HG03432 (cell line): ENCODE data around the gene TTC21B.

Experiments used
- ATAC-seq: cut with Tn5 transposase; IDR thresholded peaks from one replicate; pipeline ENCODE4 v1.9.1; 2021; ENCODE audit warnings: mild to moderate bottlenecking, moderate library complexity; ENCODE audit not compliant: unreplicated experiment

The TTC21B gene

DNA sequence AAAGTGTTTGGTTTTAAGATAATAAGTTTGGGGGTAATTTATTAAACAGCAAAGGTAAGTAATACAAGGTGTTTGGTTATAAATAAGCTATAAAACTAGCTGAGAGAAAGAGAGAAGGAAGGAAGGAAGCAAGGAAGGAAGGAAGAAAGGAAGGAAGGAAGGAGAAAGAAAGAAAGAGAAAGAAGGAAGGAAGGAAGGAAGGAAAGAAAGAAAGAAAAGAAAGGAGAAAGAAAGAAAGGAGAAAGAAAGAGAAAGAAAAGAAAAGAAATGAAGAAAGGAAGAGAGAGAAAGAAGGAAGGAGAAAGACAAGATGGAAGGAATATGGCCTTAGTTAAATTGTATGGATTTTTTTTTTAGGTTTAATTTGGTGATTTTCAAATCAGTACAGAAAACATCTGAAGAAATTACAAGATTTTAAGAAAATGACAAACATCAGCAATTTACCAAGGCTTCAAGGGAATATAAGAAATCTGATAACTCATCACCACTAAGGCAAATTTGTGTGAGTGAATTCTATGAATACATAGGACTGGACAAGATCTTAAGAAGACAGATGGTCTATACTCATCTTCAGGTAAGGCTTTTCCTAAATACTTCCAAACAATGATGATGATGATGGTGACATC, 113.1 kb downstream of the TTC21B start:
- ATAC-seq: no peak

DNA sequence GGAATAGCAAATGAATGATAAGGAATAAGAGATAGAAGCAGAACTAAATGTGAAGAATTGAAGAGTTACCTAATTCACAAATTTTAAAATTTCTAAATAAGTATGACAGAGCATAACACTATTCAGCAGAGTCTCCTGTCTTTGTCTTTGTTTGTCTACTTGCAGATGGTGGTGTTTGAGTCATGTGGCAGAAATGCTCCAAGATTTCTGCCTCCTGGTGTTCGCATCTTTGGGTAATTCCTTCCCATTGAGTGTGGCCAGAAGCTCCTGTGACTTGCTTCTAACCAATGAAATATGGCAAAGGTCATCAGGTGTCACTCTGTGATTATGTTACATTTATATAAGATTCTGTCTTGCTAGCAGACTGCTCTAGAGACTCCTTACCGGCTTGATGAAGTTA, 114.0 kb downstream of the TTC21B start:
- no peak for ATAC-seq

DNA sequence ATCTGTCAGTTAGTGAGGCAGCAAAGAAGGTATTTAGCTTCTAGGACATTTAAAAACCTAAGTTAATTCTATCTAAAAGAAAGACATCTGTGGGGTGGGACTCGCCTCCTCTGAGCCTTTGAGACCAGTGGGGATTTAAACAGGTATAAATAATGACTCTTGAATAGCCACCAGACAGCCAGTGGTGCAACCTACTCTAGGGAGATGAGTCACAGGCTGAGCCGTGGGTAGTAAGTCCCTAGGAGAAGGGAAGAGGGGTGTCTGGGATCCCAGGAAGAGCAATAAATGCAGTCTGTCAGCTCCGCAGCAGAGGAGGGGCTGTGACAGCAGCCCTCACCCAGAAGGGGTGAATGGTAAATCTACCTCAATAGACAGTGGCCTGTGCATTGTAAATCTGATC, 116.5 kb downstream of the TTC21B start:
- ATAC-seq: no peak

- ATAC-seq: no peak
Measured at GRCh38 chr2:165835363-165835762, 118.2 kb downstream of the TTC21B start.

DNA sequence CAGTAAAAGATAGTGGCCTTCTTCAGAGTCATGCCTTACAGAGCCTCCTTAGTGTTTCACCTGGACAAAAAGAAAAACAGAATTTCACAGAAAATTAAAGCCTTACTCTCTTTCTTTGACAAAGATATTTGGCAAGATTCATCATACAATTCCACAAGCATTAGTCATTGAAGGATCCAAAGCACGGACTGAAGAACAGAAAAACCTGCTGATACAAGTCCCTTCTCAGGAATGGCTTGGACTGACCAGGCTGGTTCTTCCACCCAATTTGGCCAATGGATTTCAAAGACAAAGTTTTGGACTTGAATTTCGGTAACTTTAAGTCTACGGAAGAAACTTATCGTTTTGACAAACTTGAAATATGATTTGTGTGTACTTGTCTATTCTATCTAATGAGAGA, 120.4 kb downstream of the TTC21B start:
- no peak for ATAC-seq

- no peak for ATAC-seq
Measured at GRCh38 chr2:165827921-165828276, 125.7 kb downstream of the TTC21B start.

DNA sequence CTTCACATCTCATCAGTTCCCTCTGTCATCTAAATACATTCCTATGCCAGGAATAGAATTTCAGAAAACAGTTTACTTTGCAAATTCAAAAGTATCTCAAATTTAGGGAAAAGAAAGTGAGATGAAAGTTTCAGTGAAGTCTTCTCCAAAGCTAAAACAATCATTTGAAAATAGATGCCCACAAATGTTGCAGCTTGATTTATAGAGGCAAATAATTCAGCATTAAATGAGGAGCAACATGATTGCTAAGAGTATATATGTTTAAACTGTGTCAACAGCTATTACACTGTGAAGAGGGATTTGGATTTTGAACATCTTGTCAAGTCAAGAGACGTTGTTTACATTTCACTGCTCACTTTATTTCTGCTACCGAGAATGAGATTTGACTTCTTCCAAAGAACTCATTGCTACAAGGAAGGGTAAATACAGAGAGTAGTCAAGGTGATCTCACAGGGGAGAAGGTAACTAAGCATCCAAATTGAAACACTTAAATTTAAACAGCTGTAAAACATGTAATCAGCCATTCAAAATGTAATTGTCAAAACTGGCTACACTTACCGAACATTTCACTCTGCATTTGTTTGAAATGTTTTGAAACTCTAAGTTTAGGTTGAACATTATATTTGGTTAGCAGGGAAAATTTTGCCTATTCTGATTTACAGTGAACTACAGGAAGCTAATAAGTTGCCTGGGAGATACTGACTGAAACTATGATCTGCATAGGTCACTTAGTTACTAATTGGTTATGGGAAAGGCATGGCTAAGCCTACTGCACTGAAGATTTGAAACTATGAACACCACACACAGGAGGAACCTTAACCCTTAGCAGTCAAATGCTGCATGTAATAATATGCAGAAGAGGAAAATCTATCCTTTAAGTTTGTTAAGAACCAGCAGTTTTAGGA, 126.3 kb downstream of the TTC21B start:
- ATAC-seq: peak; percentile 65

DNA sequence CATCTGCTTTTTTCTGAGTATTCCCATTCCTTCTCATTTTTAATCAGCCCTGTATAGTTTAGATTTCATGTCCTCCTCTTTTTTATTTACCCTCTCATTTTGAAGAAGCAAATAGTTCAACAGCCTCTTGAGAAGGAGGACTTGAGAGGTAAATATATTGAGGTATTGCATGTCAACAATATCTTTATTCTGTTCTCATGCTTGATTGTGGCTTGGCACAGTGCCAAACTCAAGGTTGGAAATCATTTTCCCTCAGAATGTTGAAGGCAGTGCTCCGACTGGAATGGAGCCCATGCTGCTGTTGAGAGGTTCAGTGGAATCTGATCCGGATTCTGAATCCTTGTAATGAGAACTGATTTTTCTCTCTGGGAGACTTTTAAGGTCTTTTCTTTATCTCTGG, 128.5 kb downstream of the TTC21B start:
- ATAC-seq: no peak
